HG03060 (cell line): ENCODE measurements around the gene MATN4.

Source experiments
- ATAC-seq: cut with Tn5 transposase; IDR thresholded peaks from one replicate; pipeline ENCODE4 v1.9.1; 2021; ENCODE audit warnings: low read depth, moderate number of reproducible peaks; ENCODE audit not compliant: unreplicated experiment

MATN4 gene

GRCh38 chr20:45317826-45318225 is 9.7 kb upstream of the MATN4 start:
- no peak for ATAC-seq

- no peak for ATAC-seq
Observed at GRCh38 chr20:45316150-45317080, 8.3 kb upstream of the MATN4 start.

- no peak for ATAC-seq
Observed at GRCh38 chr20:45315672-45316071, 7.6 kb upstream of the MATN4 start.

- ATAC-seq, result no peak
Observed at GRCh38 chr20:45313943-45314342, 5.8 kb upstream of the MATN4 start.

GRCh38 chr20:45313065-45313695 is 5.1 kb upstream of the MATN4 start:
- no peak for ATAC-seq

- ATAC-seq, result no peak
Observed at GRCh38 chr20:45312241-45312640, 4.1 kb upstream of the MATN4 start.

- no peak for ATAC-seq
Observed at GRCh38 chr20:45311589-45312211, 3.6 kb upstream of the MATN4 start.

- ATAC-seq, result no peak
Observed at GRCh38 chr20:45309075-45309474, 976 bp upstream of the MATN4 start.

GRCh38 chr20:45307076-45307640 is 941 bp downstream of the MATN4 start:
- no peak for ATAC-seq

GRCh38 chr20:45306431-45306982 is 1.6 kb downstream of the MATN4 start, which contains the start of gene RBPJL:
Gene RBPJL (plus strand): TSS chr20:45306840. CDS start chr20:45306923, 83 bp downstream.
- no peak for ATAC-seq

GRCh38 chr20:45305262-45305661 is 2.8 kb downstream of the MATN4 start:
- ATAC-seq, result no peak

GRCh38 chr20:45304464-45304999 is 3.6 kb downstream of the MATN4 start:
- ATAC-seq, result no peak

GRCh38 chr20:45303586-45304463 is 4.3 kb downstream of the MATN4 start:
- ATAC-seq, result no peak

GRCh38 chr20:45301824-45302271 is 6.3 kb downstream of the MATN4 start:
- no peak for ATAC-seq

- ATAC-seq, result no peak
Observed at GRCh38 chr20:45300961-45301360, 7.1 kb downstream of the MATN4 start.

GRCh38 chr20:45299786-45300185 is 8.3 kb downstream of the MATN4 start:
- no peak for ATAC-seq

- ATAC-seq, result no peak
Observed at GRCh38 chr20:45297786-45298497, 10.2 kb downstream of the MATN4 start.

GRCh38 chr20:45294659-45295058 is 13.4 kb downstream of the MATN4 start:
- no peak for ATAC-seq

GRCh38 chr20:45294003-45294368 is 14.1 kb downstream of the MATN4 start:
- ATAC-seq, result no peak
